DND-41 (cell line): ENCODE measurements around the gene NUDT7.
A peak's percentile ranks its signal among the peaks of the same experiment; 100 is the strongest.

Source experiments
- ATAC-seq: fragments of 200-7000 bp; cut with Tn5 transposase; 3 replicates; pipeline ENCODE4 v1.9.1; 2021; ENCODE audit warnings: low read depth; ENCODE audit not compliant: insufficient read depth
- DNase-seq: peaks from one replicate; pipeline ENCODE4 v3.0.0-alpha.2; 2020
- H2AFZ ChIP-seq: 2 replicates; pipeline ENCODE4 v1.6.0; 2012; ENCODE audit warnings: low read depth, low read length
- H3K27ac ChIP-seq: 2 replicates; pipeline ENCODE4 v1.5.1; 2012; ENCODE audit warnings: low read length, inconsistent platforms
- H3K27me3 ChIP-seq: fragments of 200-600 bp; sonication (generic); 2 replicates; pipeline ENCODE4 v1.6.0; 2012; ENCODE audit warnings: low read length, mild to moderate bottlenecking, inconsistent platforms; ENCODE audit not compliant: insufficient read depth, poor library complexity
- H3K36me3 ChIP-seq: 2 replicates; pipeline ENCODE4 v1.5.1; 2012; ENCODE audit warnings: low read length, inconsistent platforms; ENCODE audit not compliant: insufficient read depth
- H3K4me1 ChIP-seq: 2 replicates; pipeline ENCODE4 v1.5.1; 2012; ENCODE audit warnings: mild to moderate bottlenecking, low read length; ENCODE audit not compliant: insufficient read depth
- H3K4me2 ChIP-seq: 2 replicates; pipeline ENCODE4 v1.6.0; 2012; ENCODE audit warnings: mild to moderate bottlenecking, moderate library complexity, low read length, inconsistent platforms; ENCODE audit not compliant: insufficient read depth
- H3K4me3 ChIP-seq, 2 experiments: fragments of 200-600 bp in 1 of 2; shearing (Covaris generic) in 1 of 2; 2 replicates each; pipeline ENCODE4 v1.5.1; 2012 to 2016; ENCODE audit warnings: inconsistent platforms in 2 of 2, low read length in 2 of 2, mild to moderate bottlenecking in 2 of 2, low read depth in 1 of 2, moderate library complexity in 1 of 2
- H3K79me2 ChIP-seq: 2 replicates; pipeline ENCODE4 v1.6.0; 2012; ENCODE audit warnings: low read length, inconsistent platforms; ENCODE audit not compliant: insufficient read depth
- H3K9ac ChIP-seq: 2 replicates; pipeline ENCODE4 v1.6.0; 2012; ENCODE audit warnings: low read depth, mild to moderate bottlenecking, inconsistent platforms, low read length, moderate library complexity
- H3K9me3 ChIP-seq: 2 replicates; pipeline ENCODE4 v1.5.1; 2012; ENCODE audit warnings: low read length, moderate library complexity, mild to moderate bottlenecking, inconsistent platforms; ENCODE audit not compliant: insufficient read depth, severe bottlenecking
- H4K20me1 ChIP-seq: 2 replicates; pipeline ENCODE4 v1.6.0; 2012; ENCODE audit warnings: low read length; ENCODE audit not compliant: insufficient read depth
- EZH2 ChIP-seq: IDR thresholded peaks from 3 replicates; pipeline ENCODE4 v1.6.1; 2012; ENCODE audit warnings: borderline replicate concordance, low read depth, mild to moderate bottlenecking, moderate library complexity, low read length, inconsistent platforms; ENCODE audit not compliant: severe bottlenecking
- TF ChIP-seq, protein P1 (sequence below): IDR thresholded peaks from 2 replicates; pipeline ENCODE4 v1.5.1; 2012; ENCODE audit warnings: borderline replicate concordance, low read length, moderate library complexity, mild to moderate bottlenecking; ENCODE audit not compliant: poor library complexity, severe bottlenecking; ENCODE audit errors: extremely low read depth

NUDT7 gene

GRCh38 chr16:77784441-77785372 is 62.4 kb downstream of the NUDT7 start:
- Histone ChIP-seq H3K9ac (no peak overlapping the region), H3K36me3 (no peaks in the 10 kb centered on the region), H3K4me2 (no peak overlapping the region), H3K27me3 (no peaks in the 10 kb centered on the region), H4K20me1 (no peaks in the 10 kb centered on the region), H2AFZ (no peak overlapping the region), H3K9me3 (no peaks in the 10 kb centered on the region), H3K79me2 (no peaks in the 10 kb centered on the region), H3K4me3 (no peak overlapping the region), H3K27ac (no peak overlapping the region), H3K4me1 (no peaks in the 10 kb centered on the region)
- ATAC-seq: no peak
- DNase-seq: no peak
- no peak for TF ChIP-seq EZH2
- TF ChIP-seq, protein P1, sequence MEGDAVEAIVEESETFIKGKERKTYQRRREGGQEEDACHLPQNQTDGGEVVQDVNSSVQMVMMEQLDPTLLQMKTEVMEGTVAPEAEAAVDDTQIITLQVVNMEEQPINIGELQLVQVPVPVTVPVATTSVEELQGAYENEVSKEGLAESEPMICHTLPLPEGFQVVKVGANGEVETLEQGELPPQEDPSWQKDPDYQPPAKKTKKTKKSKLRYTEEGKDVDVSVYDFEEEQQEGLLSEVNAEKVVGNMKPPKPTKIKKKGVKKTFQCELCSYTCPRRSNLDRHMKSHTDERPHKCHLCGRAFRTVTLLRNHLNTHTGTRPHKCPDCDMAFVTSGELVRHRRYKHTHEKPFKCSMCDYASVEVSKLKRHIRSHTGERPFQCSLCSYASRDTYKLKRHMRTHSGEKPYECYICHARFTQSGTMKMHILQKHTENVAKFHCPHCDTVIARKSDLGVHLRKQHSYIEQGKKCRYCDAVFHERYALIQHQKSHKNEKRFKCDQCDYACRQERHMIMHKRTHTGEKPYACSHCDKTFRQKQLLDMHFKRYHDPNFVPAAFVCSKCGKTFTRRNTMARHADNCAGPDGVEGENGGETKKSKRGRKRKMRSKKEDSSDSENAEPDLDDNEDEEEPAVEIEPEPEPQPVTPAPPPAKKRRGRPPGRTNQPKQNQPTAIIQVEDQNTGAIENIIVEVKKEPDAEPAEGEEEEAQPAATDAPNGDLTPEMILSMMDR: peak; percentile 45

- H4K20me1 ChIP-seq: no peaks in the 10 kb centered on the region
- no peaks in the 10 kb centered on the region for H3K79me2 ChIP-seq
- H3K9me3 ChIP-seq: no peaks in the 10 kb centered on the region
- H2AFZ ChIP-seq: no peak overlapping the region
- DNase-seq (no peak), ATAC-seq (no peak)
- no peaks in the 10 kb centered on the region for H3K27me3 ChIP-seq
- no peak overlapping the region for H3K27ac ChIP-seq
- no peak overlapping the region for H3K9ac ChIP-seq
- TF ChIP-seq, protein P1: no peak
- no peak for TF ChIP-seq EZH2
- H3K4me1 ChIP-seq: no peaks in the 10 kb centered on the region
- H3K36me3 ChIP-seq: no peaks in the 10 kb centered on the region
- H3K4me3 ChIP-seq: no peak overlapping the region
- no peak overlapping the region for H3K4me2 ChIP-seq
These were observed 63.1 kb downstream of the NUDT7 start for GRCh38 chr16:77785373-77785764.

DNA sequence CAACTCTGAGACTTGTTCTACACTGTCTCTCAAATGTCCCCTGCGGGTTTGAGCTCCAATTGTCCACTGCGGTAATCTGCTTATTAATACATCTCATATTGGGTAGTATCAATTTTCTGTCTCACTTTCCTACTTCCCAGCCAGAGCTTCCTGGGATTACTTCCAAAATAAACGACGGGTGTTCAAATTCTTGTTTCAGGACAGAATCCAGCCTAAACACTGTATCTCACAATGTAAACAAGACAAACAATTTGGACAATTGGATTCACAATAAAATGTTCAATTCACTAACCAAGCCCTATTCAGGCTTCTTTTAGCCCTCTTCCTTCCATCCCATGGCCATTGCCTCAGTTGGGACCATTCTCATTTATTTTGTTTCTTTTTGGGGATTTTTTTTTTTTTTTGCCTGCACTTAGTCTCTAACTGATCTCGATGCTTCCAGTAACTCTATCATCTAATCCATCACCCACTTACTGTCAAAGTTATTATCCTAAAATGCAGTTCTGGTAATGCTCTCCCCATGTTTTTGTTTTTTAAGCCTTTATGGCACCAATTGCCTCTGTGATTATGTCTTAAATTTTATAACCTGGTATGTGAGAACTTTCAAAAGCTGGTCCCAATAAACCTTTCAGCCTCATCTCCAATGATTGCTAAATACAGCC is 64.0 kb downstream of the NUDT7 start:
- no peaks in the 10 kb centered on the region for H3K4me1 ChIP-seq
- H3K27me3 ChIP-seq: no peaks in the 10 kb centered on the region
- ATAC-seq (no peak), DNase-seq (no peak)
- H3K9me3 ChIP-seq: no peaks in the 10 kb centered on the region
- H3K9ac ChIP-seq: no peak overlapping the region
- no peaks in the 10 kb centered on the region for H3K79me2 ChIP-seq
- H3K4me3 ChIP-seq: no peak overlapping the region
- H4K20me1 ChIP-seq: no peaks in the 10 kb centered on the region
- H3K36me3 ChIP-seq: no peaks in the 10 kb centered on the region
- TF ChIP-seq, protein P1: no peak
- no peak for TF ChIP-seq EZH2
- H2AFZ ChIP-seq: no peak overlapping the region
- no peak overlapping the region for H3K4me2 ChIP-seq
- H3K27ac ChIP-seq: no peak overlapping the region
